ENCODE results near the gene CPLX4.

Gene CPLX4

DNA sequence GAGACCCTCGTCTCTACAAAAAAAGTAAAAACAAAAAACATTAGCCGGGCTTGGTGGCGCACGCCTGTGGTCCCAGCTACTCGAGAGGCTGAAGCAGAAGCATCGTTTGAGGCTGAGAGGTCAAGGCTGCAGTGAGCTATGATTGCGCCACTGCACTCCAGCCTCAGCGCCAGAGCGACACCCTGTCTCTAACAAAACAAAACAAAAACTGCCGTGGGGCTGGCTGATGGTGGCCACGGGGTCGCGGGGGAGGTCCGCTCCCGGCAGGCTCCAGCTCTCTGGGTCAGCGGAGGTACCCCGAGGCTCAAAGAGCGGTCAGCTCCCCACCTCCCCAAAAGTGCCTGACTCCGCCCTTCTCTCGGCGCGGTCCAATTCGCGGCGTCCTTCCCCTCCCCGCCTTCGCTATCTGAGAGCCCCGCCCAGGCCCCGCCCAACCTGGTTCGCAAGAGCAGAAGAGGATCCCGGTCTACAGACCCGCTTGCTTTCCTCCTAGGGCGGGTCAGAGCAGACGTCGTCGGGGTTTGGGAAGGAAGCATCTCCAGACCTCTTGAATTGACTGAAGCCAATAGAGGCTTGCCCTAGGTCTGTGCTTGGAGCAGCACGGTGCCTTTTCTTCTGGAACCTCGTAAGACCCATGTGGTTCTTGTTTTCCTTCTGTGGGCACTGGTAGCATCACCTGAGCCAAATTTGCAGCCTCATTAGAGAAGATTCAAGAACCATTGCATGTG lies 53.0 kb downstream of the CPLX4 start (continued):
- no peak for TF ChIP-seq ZNF555 (tag by site-specific recombination; conservative IDR thresholded peaks at IDR 0.05)
- no peak for TF ChIP-seq ZNF514 (tag by site-specific recombination; IDR thresholded peaks at IDR 0.05)
- TF ChIP-seq, protein P1, sequence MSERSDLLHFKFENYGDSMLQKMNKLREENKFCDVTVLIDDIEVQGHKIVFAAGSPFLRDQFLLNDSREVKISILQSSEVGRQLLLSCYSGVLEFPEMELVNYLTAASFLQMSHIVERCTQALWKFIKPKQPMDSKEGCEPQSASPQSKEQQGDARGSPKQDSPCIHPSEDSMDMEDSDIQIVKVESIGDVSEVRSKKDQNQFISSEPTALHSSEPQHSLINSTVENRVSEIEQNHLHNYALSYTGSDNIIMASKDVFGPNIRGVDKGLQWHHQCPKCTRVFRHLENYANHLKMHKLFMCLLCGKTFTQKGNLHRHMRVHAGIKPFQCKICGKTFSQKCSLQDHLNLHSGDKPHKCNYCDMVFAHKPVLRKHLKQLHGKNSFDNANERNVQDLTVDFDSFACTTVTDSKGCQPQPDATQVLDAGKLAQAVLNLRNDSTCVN (tag by site-specific recombination; optimal IDR thresholded peaks at IDR 0.05) = peak; percentile 26
- TF ChIP-seq ZBTB8A (tag by site-specific recombination; IDR thresholded peaks at IDR 0.05) = no peak
- TF ChIP-seq ZNF670 (tag by site-specific recombination; IDR thresholded peaks at IDR 0.05; ENCODE audit: low read depth) = no peak
- no peak for TF ChIP-seq ZNF548 (tag by site-specific recombination; IDR thresholded peaks at IDR 0.05)
- TF ChIP-seq, protein P2, sequence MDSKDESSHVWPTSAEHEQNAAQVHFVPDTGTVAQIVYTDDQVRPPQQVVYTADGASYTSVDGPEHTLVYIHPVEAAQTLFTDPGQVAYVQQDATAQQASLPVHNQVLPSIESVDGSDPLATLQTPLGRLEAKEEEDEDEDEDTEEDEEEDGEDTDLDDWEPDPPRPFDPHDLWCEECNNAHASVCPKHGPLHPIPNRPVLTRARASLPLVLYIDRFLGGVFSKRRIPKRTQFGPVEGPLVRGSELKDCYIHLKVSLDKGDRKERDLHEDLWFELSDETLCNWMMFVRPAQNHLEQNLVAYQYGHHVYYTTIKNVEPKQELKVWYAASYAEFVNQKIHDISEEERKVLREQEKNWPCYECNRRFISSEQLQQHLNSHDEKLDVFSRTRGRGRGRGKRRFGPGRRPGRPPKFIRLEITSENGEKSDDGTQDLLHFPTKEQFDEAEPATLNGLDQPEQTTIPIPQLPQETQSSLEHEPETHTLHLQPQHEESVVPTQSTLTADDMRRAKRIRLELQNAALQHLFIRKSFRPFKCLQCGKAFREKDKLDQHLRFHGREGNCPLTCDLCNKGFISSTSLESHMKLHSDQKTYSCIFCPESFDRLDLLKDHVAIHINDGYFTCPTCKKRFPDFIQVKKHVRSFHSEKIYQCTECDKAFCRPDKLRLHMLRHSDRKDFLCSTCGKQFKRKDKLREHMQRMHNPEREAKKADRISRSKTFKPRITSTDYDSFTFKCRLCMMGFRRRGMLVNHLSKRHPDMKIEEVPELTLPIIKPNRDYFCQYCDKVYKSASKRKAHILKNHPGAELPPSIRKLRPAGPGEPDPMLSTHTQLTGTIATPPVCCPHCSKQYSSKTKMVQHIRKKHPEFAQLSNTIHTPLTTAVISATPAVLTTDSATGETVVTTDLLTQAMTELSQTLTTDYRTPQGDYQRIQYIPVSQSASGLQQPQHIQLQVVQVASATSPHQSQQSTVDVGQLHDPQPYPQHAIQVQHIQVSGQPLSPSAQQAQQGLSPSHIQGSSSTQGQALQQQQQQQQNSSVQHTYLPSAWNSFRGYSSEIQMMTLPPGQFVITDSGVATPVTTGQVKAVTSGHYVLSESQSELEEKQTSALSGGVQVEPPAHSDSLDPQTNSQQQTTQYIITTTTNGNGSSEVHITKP (tag by site-specific recombination; IDR thresholded peaks at IDR 0.05) = peak; percentile 55
- TF ChIP-seq ZXDB (tag by site-specific recombination; IDR thresholded peaks at IDR 0.05) = no peak
- peak; percentile 19; the same call in 1 of the 2 replicates for TF ChIP-seq SP7 (tag by site-specific recombination; IDR thresholded peaks at IDR 0.05)
- TF ChIP-seq ZSCAN30 (tag by site-specific recombination; IDR thresholded peaks at IDR 0.05) = no peak
- TF ChIP-seq PRDM1 (tag by site-specific recombination; IDR thresholded peaks at IDR 0.05) = no peak
- TF ChIP-seq, protein P3, sequence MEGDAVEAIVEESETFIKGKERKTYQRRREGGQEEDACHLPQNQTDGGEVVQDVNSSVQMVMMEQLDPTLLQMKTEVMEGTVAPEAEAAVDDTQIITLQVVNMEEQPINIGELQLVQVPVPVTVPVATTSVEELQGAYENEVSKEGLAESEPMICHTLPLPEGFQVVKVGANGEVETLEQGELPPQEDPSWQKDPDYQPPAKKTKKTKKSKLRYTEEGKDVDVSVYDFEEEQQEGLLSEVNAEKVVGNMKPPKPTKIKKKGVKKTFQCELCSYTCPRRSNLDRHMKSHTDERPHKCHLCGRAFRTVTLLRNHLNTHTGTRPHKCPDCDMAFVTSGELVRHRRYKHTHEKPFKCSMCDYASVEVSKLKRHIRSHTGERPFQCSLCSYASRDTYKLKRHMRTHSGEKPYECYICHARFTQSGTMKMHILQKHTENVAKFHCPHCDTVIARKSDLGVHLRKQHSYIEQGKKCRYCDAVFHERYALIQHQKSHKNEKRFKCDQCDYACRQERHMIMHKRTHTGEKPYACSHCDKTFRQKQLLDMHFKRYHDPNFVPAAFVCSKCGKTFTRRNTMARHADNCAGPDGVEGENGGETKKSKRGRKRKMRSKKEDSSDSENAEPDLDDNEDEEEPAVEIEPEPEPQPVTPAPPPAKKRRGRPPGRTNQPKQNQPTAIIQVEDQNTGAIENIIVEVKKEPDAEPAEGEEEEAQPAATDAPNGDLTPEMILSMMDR (tag by site-specific recombination; IDR thresholded peaks at IDR 0.05) = no peak
- no peak for TF ChIP-seq ZSCAN23 (tag by site-specific recombination; IDR thresholded peaks at IDR 0.05)
- TF ChIP-seq, protein P4, sequence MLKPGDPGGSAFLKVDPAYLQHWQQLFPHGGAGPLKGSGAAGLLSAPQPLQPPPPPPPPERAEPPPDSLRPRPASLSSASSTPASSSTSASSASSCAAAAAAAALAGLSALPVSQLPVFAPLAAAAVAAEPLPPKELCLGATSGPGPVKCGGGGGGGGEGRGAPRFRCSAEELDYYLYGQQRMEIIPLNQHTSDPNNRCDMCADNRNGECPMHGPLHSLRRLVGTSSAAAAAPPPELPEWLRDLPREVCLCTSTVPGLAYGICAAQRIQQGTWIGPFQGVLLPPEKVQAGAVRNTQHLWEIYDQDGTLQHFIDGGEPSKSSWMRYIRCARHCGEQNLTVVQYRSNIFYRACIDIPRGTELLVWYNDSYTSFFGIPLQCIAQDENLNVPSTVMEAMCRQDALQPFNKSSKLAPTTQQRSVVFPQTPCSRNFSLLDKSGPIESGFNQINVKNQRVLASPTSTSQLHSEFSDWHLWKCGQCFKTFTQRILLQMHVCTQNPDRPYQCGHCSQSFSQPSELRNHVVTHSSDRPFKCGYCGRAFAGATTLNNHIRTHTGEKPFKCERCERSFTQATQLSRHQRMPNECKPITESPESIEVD (tag by site-specific recombination; IDR thresholded peaks at IDR 0.05) = no peak
- no peak for TF ChIP-seq ZNF544 (tag by site-specific recombination; IDR thresholded peaks at IDR 0.05)
- TF ChIP-seq MYNN (tag by site-specific recombination; IDR thresholded peaks at IDR 0.05; ENCODE audit: borderline replicate concordance) = no peak
- TF ChIP-seq ZNF350 (tag by site-specific recombination; IDR thresholded peaks at IDR 0.05) = no peak
- TF ChIP-seq ZFP3 (tag by site-specific recombination; IDR thresholded peaks at IDR 0.05; ENCODE audit: low read depth) = no peak
- TF ChIP-seq ZNF658 (tag by site-specific recombination; IDR thresholded peaks at IDR 0.05) = no peak
- TF ChIP-seq IKZF3 (tag by site-specific recombination; IDR thresholded peaks at IDR 0.05) = no peak
- no peak for TF ChIP-seq ZBTB21 (tag by site-specific recombination; IDR thresholded peaks at IDR 0.05)
- no peak for TF ChIP-seq GFI1B (tag by site-specific recombination; IDR thresholded peaks at IDR 0.05)
- peak; percentile 94 for TF ChIP-seq BCL11A (tag by site-specific recombination; IDR thresholded peaks at IDR 0.05; ENCODE audit: low read depth)
- no peak for TF ChIP-seq ZNF677 (tag by site-specific recombination; IDR thresholded peaks at IDR 0.05)
- no peak for TF ChIP-seq SALL2 (tag by site-specific recombination; IDR thresholded peaks at IDR 0.05; ENCODE audit: borderline replicate concordance)
- TF ChIP-seq ZNF394 (tag by site-specific recombination; IDR thresholded peaks at IDR 0.05; ENCODE audit: borderline replicate concordance) = peak; percentile 31; the same call in 1 of the 2 replicates
- TF ChIP-seq, protein P5, sequence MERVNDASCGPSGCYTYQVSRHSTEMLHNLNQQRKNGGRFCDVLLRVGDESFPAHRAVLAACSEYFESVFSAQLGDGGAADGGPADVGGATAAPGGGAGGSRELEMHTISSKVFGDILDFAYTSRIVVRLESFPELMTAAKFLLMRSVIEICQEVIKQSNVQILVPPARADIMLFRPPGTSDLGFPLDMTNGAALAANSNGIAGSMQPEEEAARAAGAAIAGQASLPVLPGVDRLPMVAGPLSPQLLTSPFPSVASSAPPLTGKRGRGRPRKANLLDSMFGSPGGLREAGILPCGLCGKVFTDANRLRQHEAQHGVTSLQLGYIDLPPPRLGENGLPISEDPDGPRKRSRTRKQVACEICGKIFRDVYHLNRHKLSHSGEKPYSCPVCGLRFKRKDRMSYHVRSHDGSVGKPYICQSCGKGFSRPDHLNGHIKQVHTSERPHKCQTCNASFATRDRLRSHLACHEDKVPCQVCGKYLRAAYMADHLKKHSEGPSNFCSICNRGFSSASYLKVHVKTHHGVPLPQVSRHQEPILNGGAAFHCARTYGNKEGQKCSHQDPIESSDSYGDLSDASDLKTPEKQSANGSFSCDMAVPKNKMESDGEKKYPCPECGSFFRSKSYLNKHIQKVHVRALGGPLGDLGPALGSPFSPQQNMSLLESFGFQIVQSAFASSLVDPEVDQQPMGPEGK (tag by site-specific recombination; IDR thresholded peaks at IDR 0.05) = peak; percentile 42; the same call in 1 of the 2 replicates
